Activated T-cell treated with anti-CD3 and anti-CD28 coated beads, Interleukin-2, amount 50 U/mL, for 48 hours (primary cell): Measurements from ENCODE around the gene ZDHHC7.

Source experiments
- DNase-seq, 2 experiments: peaks; one replicate each; pipeline ENCODE4 v3.0.0-alpha.2; 2020

Gene ZDHHC7

DNA sequence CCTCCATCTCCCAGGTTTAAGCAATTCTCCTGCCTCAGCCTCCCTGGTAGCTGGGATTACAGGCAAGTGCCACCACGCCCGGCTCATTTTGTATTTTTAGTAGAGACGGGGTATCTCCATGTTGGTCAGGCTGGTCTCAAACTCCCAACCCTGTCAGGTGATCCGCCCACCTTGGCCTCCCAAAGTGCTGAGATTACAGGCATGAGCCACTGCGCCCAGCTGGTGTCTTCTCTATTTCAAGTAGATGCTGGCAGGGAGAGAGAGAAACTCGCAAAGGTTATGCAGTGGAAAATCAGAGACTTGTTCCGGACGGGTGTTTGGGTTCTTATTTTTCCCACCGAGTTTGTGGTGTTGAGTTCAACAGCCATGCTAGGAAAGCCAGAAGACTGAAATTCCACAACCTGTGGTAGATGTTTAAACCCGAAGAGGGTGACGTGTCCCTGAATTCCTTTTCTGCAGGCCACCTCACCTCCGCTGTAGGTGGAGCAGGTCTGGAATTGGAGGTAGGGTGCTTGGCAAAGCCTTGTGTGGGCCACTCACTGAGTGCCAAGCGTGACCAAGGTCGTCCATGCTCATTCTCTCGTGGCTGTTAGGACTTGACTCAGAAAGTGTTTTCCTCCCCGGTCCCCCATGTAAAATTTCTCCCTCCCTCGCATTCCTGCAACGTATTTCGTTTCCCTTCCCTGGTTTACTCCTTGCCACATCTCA lies 7.3 kb upstream of the ZDHHC7 start:
- DNase-seq: no peak

DNA sequence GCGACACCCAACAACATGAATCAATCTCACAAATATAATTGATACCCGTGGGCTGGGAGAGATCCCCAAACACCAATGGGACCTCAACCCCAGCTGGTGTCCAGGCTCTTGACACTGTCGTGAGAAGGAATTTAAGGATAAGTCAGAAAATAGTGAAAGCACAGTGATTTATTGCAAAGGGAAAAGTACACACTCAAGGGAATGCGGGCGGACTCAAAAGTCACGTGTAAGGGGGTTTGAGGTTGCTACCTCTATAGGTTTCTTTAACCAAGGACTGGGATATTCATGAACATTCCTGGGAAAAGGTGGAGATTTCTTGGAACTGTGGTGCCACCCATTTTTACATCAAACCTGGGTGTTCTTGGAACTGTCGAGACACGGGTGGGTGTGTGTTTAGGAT lies 6.3 kb upstream of the ZDHHC7 start:
- DNase-seq: no peak

DNA sequence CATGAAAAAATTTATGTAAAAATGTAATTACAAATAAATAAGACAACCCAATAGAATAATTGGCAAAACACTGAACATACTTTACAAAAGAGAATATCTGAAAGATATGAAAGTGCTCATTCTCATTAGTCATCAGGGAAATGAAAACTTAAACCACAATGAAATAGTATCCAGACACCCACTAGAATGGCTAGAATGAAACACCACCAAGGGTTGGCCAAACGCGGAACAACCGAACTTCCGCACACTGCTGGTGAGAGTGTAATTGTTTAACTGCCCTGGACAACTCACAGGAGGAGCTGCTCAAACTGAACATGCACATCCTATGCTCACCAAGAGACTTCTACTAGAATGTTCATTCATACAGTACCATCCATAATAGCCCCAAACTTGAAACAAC lies 5.8 kb upstream of the ZDHHC7 start:
- peak; percentile 50 to 58 for DNase-seq

DNA sequence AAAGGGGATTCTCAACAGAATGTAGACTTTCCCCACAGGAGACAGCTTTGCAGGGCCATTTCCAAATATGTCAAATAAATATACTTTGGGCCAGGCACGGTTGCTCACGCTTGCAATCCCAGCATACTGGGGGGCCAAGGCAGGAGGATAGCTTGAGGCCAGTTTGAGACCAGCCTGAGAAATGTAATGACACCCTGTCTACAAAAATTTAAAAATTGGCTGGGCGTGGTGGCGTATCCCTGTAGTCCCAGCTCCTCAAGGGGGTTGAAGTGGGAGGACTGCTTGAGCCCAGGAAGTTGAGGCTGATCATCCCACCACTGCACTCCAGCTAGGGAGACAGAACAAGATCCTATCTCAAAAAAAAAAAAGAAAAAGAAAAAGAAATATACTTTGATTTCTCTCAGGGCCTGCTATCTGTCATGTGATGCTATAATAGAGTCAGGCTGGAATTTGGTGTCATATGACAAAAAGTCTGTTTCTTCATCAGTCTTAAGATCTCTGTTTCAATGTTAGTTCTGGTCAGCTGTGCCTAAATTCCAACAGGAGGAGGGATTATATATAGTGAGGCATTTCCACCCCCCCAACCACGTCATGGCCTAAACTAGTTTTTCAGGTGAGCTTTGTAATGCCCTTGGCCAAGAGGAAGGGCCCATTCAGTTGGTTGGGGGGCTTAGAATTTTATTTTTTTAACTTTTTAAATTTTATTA lies 4.3 kb upstream of the ZDHHC7 start:
- DNase-seq: no peak

DNA sequence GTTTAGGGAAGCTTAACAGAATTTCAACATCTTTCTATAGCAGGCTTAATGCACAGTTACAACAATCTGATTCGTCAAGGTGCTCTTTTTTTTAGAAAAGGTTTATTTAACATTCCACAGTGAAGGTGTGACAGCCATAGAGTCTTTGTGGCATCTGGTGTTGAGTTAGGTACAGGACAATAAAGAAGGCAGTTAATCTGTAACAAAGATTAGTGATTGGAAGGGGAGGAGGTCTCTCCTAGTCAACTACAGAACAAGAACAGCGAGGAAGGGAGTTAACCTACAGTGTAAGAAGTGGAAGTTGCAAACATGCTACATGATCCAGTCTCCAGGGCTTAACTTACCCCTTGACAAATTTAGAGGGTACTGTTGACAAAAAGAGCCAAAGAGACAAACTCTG lies 3.0 kb upstream of the ZDHHC7 start:
- no peak for DNase-seq

DNA sequence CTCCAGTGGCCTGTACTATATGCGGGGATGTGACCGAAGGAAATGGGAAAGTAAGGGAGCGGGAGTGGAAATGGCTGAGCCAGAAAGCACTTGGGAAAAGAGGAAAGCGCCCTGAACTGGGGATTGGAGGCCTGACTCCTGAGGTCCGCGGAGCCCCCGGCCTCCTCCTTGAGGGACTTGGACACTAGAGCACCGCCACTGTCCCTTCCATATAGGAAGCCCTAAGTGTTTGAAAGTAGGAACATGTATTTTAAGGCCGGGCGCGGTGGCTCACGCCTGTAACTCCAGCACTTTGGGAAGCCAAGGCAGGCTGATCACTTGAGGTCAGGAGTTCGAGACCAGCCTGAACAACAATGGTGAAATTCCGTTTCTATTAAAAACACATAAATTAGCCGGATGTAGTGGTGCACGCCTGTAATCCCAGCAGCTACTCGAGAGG lies 530 bp upstream of the ZDHHC7 start:
- DNase-seq: no peak

DNA sequence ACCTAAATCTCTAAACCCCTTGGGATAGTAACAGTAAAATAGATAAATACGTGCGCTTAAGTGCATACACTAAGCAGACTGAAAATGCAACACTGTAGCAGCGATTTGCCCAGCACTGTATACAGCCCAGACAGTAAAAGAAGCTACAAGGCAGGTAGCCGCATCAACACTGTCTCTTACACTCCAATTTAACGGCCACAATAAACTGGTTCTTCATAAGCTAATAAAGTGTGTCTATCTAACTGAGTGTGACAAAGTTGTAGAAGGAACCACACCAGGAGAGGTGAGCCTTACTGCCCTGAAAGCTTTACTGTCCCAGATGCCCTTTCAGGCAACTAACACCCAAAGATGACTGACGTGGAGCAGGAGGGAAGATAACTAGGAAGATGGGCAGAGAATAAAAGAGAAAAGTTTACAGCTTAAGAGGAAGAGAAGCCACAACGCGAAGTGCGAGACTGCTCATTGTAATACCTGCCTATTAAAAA lies 847 bp downstream of the ZDHHC7 start:
- DNase-seq: no peak

DNA sequence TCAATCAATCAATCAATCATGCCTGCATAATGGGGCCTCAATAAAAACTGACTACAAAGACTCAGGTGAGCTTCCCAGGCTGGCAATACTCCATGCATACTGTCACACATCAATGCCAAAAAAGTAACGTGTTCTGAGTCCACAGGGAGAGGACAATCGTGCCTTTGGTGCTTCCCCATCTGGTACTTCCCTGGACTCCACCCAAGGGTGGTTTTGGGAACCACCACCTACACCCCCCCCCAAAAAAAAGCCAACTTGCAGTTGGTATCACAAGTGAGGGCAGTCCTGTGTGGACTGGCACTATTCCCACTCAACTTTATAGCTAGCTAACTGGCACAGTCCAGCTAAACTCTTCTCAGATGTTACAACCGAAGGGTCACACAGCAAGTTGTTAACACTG lies 3.1 kb downstream of the ZDHHC7 start:
- no peak for DNase-seq

DNA sequence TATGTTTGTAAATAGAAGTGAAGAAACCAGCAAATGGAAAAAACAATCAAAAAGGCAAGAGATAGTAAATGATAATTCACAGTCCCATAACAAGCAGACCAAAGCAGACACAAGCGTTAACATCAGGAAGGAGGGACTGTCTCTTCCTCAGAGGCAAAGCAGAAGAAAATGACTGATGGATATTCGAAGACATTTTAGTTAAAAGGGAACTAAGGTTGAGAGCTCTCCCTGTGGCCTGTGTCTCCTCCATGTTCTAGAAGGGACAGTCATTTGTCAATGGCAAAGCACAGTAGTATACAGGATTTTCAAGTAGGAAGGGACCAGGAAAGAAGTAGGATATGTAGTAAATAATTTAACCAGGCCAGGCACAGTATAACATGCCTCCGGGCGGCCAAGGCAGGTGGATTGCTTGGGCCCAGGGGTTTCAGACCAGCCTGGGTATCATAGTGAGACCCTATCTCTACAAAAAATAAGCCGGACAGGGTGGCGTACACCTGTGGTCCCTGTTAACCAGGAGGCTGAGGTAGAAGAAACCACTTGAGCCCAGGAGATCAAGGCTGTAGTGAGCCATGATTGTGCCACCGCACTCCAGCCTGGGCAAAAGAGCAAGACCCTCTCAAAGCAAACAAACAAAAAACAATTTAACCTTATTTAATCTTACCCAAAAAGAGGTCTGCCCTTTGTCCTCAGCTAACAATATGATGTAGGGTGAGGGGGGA lies 3.7 kb downstream of the ZDHHC7 start:
- no peak for DNase-seq

DNA sequence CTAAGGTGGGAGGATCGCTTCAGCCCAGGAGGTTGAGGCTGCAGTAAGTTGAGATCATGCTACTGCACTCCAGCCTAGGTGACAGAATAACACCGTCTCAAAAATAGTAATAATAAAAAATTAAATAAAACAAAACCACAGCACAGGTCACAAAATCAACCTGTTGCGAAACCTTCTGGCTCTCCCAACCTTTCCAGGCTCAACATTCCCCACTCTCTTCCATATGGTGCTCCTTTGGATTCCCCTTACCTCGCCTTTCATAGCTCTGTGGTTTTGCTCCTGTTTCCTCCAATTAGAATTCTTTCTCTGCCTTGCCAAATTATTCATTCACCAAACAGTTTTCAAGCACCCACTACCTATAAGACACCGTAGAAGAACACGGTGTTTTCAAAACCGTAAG lies 4.7 kb downstream of the ZDHHC7 start:
- no peak for DNase-seq

DNA sequence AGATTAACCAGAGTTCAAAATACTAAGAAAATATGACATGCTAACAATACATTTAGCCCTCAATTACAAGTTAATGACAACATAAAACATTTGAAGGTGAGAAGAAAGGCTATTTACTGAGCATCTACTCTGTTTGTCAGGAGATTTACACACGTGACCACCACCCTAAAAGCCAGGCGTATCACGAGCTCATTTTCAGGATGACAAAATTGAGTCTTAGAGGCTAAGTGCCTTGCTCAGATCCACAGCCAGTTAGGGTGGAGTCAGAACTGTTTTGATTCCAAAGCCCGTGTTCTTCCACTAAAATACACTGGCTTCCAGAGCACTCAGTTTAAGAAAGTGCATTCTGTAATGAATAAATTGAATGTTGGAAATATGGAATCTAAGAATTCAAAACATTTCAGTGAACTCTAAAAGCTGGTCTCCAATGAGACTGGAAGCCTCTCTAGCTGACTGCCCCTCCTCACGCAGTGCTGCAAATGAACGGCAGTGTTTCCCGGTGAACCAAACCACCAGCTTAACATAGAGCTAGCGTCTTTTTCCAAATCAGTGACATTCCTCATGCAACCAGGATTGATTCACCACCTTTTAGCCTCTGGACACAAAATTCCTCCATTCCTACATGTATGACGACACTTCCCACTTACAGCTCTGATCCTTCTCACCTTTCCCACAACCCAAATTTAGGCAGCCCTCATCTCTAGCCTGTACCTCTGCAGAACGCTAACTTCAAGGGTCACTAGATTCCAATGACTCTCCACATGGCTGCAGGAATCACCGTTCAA lies 5.9 kb downstream of the ZDHHC7 start:
- DNase-seq: no peak

DNA sequence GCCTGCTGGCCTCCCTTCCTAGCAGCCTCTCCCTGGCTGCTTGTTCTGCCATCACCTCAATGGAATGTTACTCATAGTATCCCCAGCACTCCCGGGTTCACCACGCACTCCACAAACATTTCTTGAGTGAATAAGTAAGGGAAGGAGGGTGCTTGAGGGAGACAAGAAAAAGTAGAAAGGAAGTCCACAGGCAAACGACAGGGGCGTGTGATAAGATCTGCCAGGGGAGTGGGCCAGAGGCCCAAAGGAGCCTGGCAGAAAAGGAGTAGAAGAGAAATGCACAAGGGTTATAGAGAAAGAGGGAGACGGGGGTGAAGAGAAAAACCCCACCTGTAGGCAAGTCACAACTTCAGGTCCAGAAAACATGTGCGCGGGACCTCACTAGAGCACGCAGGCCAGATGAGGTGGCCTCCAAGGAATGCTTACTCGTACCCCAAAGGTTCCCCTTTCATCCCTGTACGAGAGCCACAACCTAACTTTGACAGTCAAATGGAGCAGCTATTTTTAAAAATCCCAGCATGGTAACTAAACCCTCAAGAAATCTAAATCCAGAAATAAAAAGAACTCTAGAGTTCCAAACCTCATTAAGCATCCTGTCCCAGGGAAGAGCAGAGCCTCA lies 6.6 kb downstream of the ZDHHC7 start:
- no peak for DNase-seq

DNA sequence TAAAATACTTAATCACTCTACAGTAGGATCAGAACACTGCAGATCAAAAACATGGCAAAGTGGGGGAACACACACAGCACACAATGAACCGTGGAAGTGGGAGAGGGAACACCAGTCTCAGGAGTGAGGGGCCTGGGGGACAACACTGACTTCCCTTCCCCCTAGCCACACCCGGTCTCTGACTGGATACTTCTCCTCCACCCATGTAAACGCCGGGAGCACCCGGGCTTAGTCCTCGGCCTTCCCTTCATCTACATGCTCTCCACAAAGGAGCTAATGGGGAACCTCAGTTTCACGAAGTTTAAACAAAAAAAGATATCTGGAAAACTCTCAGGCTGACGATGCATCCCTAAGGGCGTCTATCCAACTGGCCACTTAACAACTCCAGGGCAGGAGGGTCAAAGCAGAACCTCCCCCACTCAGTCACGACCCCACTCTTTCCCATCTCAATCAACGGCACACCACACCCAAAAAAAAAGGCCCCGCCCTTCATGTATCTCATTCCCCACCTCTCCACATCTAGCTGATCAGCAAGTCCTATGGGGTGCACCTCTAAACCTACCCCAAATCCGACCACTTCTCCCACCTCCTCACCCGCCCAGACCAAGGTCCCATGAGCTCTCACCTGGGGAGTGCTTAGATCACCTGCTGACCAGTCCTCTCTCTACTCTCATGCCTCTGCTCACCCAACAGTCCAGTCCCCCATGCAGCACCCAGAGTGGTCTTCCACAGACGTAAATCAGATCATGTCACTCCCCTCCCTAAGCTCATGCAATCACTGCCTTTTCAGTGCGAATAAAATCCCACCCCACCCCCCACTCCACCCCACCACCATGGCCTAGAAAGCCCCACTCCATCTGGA lies 7.4 kb downstream of the ZDHHC7 start:
- DNase-seq: no peak

DNA sequence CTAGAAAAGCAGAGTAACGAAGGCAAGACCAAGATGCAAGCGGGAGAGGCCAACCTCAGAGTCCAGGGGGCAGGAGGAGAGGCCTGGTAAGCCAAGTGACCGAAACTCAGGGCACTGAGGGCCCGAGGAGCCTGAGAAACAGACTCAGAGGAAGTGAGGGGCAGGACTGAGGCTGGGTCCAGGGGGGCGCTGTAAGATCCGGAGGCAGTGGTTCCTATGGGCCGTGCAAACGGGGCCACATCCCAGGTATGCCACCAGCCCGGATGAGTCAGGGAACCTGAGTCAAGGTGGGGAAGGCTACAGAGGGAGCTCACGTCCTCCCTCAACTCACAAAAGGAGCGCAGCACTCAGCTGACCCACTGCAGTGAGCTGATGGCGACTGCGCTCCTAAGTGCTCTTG lies 8.3 kb downstream of the ZDHHC7 start:
- no peak for DNase-seq

DNA sequence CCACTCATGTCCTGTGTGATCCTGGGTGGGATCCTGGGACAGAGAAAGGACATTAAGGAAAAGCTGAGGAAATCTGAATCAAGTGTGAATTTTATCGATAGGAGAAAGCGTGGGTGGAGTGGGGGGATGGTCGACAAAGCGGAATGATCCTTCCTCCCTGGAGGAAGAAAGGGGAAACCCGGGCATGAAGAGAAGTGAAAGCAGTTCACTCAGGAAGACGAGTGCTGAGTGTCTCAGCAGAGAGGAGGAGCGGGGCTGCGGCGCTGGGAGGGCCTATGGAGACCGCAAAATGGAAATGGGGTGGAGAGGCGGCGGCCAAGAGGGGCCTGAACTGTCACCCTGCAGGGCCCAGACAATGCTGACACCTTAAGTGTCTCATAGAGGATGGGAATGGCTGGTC lies 8.7 kb downstream of the ZDHHC7 start:
- DNase-seq: no peak

DNA sequence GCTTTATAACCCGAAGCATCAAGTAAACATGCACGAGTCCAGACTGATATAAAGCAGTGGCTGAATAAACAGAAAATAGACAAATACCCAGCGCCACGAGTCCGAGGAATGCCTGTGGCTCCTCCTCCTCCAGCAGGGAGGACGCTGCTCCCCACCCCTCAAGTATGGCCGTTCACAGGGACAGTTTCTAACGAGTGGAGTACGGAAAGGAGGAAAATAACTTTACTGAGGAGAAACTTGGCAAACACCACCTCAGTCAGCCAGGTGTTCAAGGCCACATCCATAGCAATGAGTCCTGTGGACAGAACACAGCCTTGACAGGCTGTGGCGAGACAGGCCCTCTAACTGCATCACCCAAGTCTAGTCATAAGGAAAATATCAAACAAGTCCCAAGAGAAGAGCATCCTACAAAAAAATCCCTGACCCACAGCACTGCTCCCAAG lies 9.2 kb downstream of the ZDHHC7 start:
- DNase-seq: no peak

DNA sequence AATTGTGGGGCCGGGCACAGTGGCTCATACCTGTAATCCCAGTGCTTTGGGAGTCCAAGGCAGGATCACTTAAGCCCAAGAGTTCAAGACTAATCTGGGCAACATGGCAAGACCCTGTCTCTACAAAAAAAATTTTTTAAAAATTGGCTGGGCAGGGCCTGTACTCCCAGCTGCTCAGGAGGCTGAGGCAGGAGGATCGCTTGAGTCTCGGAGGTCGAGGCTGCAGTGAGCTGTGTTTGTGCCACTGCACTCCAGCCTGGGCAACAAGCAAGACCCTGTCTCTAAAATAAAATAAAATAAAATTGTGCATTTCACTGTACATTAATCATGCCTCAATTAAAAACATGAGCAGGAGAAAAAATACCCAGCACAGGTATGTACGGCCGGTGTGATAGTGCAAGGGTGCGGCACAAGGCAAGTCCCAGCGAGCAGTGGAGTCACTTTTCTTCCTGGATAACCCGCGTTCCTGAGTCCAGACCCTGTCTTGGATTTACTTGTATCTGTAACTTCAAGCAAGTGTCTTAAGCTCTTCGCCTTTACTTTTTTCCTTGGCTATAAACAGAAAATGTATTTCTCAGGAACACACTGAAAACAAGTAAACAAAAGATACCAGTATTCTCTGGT lies 11.4 kb downstream of the ZDHHC7 start:
- DNase-seq: no peak

DNA sequence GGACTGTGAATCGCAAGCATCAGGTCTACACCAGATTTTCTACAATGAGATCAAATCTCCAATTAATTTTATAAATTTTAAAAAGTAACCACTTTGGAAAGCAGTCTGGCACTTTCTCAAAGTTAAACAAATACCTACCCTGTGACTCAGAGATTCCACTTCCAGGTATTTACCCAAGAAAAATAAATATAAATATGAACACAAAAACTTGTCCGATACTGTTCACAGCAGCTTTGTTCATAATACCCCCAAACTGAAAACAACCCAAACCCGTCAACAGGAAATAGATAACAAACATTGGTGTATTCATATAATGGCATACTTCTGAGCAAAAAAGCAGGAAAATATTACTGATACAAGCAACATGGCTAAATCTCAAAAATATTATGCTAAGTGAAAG lies 12.1 kb downstream of the ZDHHC7 start:
- DNase-seq: no peak

DNA sequence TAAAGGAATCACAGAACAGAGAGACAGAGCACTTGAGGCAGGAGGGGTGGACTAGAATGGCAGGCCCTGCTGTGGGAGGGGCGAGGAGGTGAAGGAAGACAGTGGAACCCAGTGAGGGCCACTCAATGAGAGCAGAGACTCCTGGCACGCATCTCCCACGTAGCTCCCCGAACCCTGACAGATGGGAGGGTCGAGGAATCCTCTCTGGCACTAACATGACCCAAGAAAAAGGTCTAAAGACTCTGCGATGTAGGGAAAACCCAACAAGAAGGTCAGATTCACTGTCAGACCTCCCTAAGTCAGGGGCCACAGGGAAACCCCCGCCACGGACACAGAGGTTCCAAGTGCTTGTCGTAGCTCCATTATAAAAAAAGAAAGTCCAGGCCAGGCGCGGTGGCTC lies 15.0 kb downstream of the ZDHHC7 start:
- no peak for DNase-seq

DNA sequence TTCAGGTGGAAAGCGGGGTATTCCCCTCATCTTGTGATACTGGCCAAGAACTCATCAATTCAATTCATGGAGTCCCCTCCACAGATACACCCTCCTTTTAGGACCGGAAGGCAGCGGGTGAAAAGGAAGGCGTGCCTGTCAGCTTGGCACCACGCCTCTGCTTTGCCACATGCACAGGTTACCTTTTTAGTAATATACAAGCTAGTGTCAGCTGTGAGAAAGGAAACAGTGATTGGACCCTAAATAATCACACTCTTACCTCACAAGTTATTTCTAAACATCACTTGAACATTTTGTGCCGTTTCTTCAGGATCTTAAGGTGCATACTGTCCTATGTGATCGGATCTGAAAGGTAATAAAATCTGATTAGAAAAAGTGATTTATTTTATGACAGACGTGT lies 15.7 kb downstream of the ZDHHC7 start:
- DNase-seq: no peak

DNA sequence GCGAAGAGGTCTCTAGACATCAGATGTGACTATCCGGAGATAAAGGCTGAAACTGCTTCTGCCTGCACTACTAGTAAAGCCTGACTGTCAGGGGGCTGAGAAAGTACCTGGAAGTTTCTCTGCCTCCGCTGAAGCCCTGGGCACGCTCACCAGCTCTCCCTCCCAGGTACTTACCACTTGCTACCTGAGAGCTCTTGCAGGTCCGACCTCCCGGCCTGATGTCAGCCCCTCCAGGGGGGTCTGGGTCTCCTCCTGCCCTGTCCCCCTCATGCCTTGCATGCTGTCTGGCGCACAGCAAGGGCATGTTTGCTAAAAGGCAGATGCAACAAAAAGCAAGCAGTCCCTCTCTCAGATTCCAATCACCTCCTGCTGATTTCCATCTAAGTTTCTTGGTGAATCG lies 17.4 kb downstream of the ZDHHC7 start:
- no peak for DNase-seq
